Coronary artery (tissue), 2 donors: ENCODE measurements around the gene HECTD1.

Experiments
- DNase-seq: peaks from one replicate; pipeline ENCODE4 v3.0.0-alpha.2; 2017; ENCODE audit warnings: low spot score
- H3K27ac ChIP-seq, 2 donors: fragments of 200-600 bp; sonication (generic); one replicate each; pipeline ENCODE4 v1.5.1; 2016 to 2019
- H3K4me3 ChIP-seq: fragments of 200-600 bp; sonication (generic); 2 replicates; pipeline ENCODE4 v1.5.1; 2016; ENCODE audit warnings: mild to moderate bottlenecking, moderate library complexity
- CTCF ChIP-seq: fragments of 200-600 bp; sonication (generic); IDR thresholded peaks from one replicate; pipeline ENCODE4 v1.5.1; 2019; ENCODE audit warnings: antibody characterized with exemption

The HECTD1 gene

GRCh38 chr14:31174433-31174832, 33.2 kb downstream of the HECTD1 start:
- no peak overlapping the region for H3K4me3 ChIP-seq
- no peak for TF ChIP-seq CTCF
- H3K27ac ChIP-seq = no peak overlapping the region
- no peak for DNase-seq

- TF ChIP-seq CTCF = no peak
- no peak for DNase-seq
- no peak overlapping the region for H3K4me3 ChIP-seq
- no peak overlapping the region for H3K27ac ChIP-seq
Measured at GRCh38 chr14:31173120-31173837, 34.3 kb downstream of the HECTD1 start.

- Histone ChIP-seq H3K27ac (peak overlapping the region; percentile 9 to 38), H3K4me3 (no peak overlapping the region)
- no peak for DNase-seq
- no peak for TF ChIP-seq CTCF
Measured at GRCh38 chr14:31172084-31172483, 35.5 kb downstream of the HECTD1 start.

GRCh38 chr14:31170411-31170810, 37.2 kb downstream of the HECTD1 start:
- no peak overlapping the region for H3K27ac ChIP-seq
- TF ChIP-seq CTCF = no peak
- no peak for DNase-seq
- H3K4me3 ChIP-seq = no peak overlapping the region

GRCh38 chr14:31169877-31170276, 37.7 kb downstream of the HECTD1 start:
- Histone ChIP-seq H3K4me3 (no peak overlapping the region), H3K27ac (no peak overlapping the region)
- no peak for TF ChIP-seq CTCF
- DNase-seq = no peak

GRCh38 chr14:31167032-31167431, 40.6 kb downstream of the HECTD1 start:
- no peak overlapping the region for H3K27ac ChIP-seq
- DNase-seq = no peak
- no peak for TF ChIP-seq CTCF

GRCh38 chr14:31166271-31166561, 41.4 kb downstream of the HECTD1 start:
- no peak for DNase-seq
- H3K27ac ChIP-seq = peak overlapping the region; percentile 78 to 79
- no peak for TF ChIP-seq CTCF

More at GRCh38 chr14:31167032-31167431, 40.6 kb downstream of the HECTD1 start:
- H3K4me3 ChIP-seq = no peak overlapping the region

More at GRCh38 chr14:31166271-31166561, 41.4 kb downstream of the HECTD1 start:
- H3K4me3 ChIP-seq = no peak overlapping the region
